ENCODE measurements around the gene CUX1.
"Not testable (repeated sequence)": the region's sequence is repeated elsewhere in the genome, so short reads cannot be mapped to it uniquely, and the experiment has no call there.

Gene CUX1

GRCh38 chr7:102326157-102326889 is 508.9 kb downstream of the CUX1 start:
- H3K36me3 ChIP-seq (ENCODE audit: insufficient read depth, low read length): no peaks in the 10 kb centered on the region
- H3K79me2 ChIP-seq (ENCODE audit: control insufficient read depth, insufficient read depth, low read length, unreplicated experiment): no peaks in the 10 kb centered on the region
- H3K27ac ChIP-seq (ENCODE audit: low read depth, low read length): no peak overlapping the region
- no peak overlapping the region for H2AFZ ChIP-seq (ENCODE audit: low read length, unreplicated experiment)
- H3K4me1 ChIP-seq (ENCODE audit: control insufficient read depth, insufficient read depth, low read length, unreplicated experiment): no peaks in the 10 kb centered on the region
- peaks cover 3% of the 10 kb centered on the region; the same call in 1 of the 2 replicates for H3K27me3 ChIP-seq (ENCODE audit: insufficient read depth, low read length)
- H3K4me3 ChIP-seq (ENCODE audit: low read depth, low read length): no peak overlapping the region

- not testable (repeated sequence) for H3K79me2 ChIP-seq (ENCODE audit: control insufficient read depth, insufficient read depth, low read length, unreplicated experiment); H2AFZ ChIP-seq (ENCODE audit: low read length, unreplicated experiment); H3K27me3 ChIP-seq (ENCODE audit: insufficient read depth, low read length); H3K4me1 ChIP-seq (ENCODE audit: control insufficient read depth, insufficient read depth, low read length, unreplicated experiment); H3K27ac ChIP-seq (ENCODE audit: low read depth, low read length); H3K36me3 ChIP-seq (ENCODE audit: insufficient read depth, low read length); H3K4me3 ChIP-seq (ENCODE audit: low read depth, low read length)
Observed at GRCh38 chr7:102327183-102327582, 509.8 kb downstream of the CUX1 start.

- not testable (repeated sequence) for H3K79me2 ChIP-seq (ENCODE audit: control insufficient read depth, insufficient read depth, low read length, unreplicated experiment); H3K36me3 ChIP-seq (ENCODE audit: insufficient read depth, low read length); H3K27ac ChIP-seq (ENCODE audit: low read depth, low read length); H3K4me3 ChIP-seq (ENCODE audit: low read depth, low read length); H2AFZ ChIP-seq (ENCODE audit: low read length, unreplicated experiment); H3K4me1 ChIP-seq (ENCODE audit: control insufficient read depth, insufficient read depth, low read length, unreplicated experiment)
- peaks cover 10% of the 10 kb centered on the region; the same call in 1 of the 2 replicates for H3K27me3 ChIP-seq (ENCODE audit: insufficient read depth, low read length)
Observed at GRCh38 chr7:102328863-102329262, 511.4 kb downstream of the CUX1 start.

- H3K36me3 ChIP-seq (ENCODE audit: insufficient read depth, low read length); H3K27ac ChIP-seq (ENCODE audit: low read depth, low read length); H3K4me3 ChIP-seq (ENCODE audit: low read depth, low read length); H2AFZ ChIP-seq (ENCODE audit: low read length, unreplicated experiment); H3K79me2 ChIP-seq (ENCODE audit: control insufficient read depth, insufficient read depth, low read length, unreplicated experiment); H3K4me1 ChIP-seq (ENCODE audit: control insufficient read depth, insufficient read depth, low read length, unreplicated experiment): not testable (repeated sequence)
- peaks cover 10% of the 10 kb centered on the region; the same call in 1 of the 2 replicates for H3K27me3 ChIP-seq (ENCODE audit: insufficient read depth, low read length)
Observed at GRCh38 chr7:102329366-102329765, 511.9 kb downstream of the CUX1 start.

GRCh38 chr7:102330666-102331460 is 513.4 kb downstream of the CUX1 start:
- not testable (repeated sequence) for H2AFZ ChIP-seq (ENCODE audit: low read length, unreplicated experiment); H3K4me3 ChIP-seq (ENCODE audit: low read depth, low read length); H3K36me3 ChIP-seq (ENCODE audit: insufficient read depth, low read length); H3K27ac ChIP-seq (ENCODE audit: low read depth, low read length); H3K4me1 ChIP-seq (ENCODE audit: control insufficient read depth, insufficient read depth, low read length, unreplicated experiment); H3K79me2 ChIP-seq (ENCODE audit: control insufficient read depth, insufficient read depth, low read length, unreplicated experiment)
- H3K27me3 ChIP-seq (ENCODE audit: insufficient read depth, low read length): peaks cover 10% of the 10 kb centered on the region; the same call in 1 of the 2 replicates
